Vagina (tissue), 2 donors: Measurements from ENCODE around the gene ENTHD1.

ENCODE experiments used
- CTCF ChIP-seq, 3 experiments: fragments of 450-650 bp in 2 of 3; fragments of 200-600 bp in 1 of 3; sonication (generic) in 1 of 3; IDR thresholded peaks; one replicate each; pipeline ENCODE4 v1.5.1; 2017 to 2019; ENCODE audit warnings: antibody characterized with exemption in 3 of 3, mild to moderate bottlenecking in 2 of 3, moderate library complexity in 2 of 3
- POLR2A ChIP-seq, 2 donors: fragments of 450-650 bp; IDR thresholded peaks; one replicate each; pipeline ENCODE4 v1.6.1; 2017; ENCODE audit warnings: antibody characterized with exemption in 2 of 2, mild to moderate bottlenecking in 2 of 2, moderate library complexity in 2 of 2

GRCh38 chr22:39703091-39703490 lies 190.5 kb downstream of the ENTHD1 start:
- no peak for TF ChIP-seq CTCF (IDR thresholded peaks at IDR 0.05)
- no peak for TF ChIP-seq POLR2A (IDR thresholded peaks at IDR 0.05)
